ENCODE measurements around the gene PARL.

The PARL gene

GRCh38 chr3:183845608-183846288 lies 38.9 kb downstream of the PARL start:
- DNase-seq = no peak

- no peak for DNase-seq
Measured at GRCh38 chr3:183845090-183845489, 39.6 kb downstream of the PARL start.

GRCh38 chr3:183844606-183845005 lies 40.1 kb downstream of the PARL start:
- no peak for DNase-seq

GRCh38 chr3:183839751-183840150 lies 44.9 kb downstream of the PARL start:
- DNase-seq = no peak

- no peak for DNase-seq
Measured at GRCh38 chr3:183837894-183838293, 46.8 kb downstream of the PARL start.

DNA sequence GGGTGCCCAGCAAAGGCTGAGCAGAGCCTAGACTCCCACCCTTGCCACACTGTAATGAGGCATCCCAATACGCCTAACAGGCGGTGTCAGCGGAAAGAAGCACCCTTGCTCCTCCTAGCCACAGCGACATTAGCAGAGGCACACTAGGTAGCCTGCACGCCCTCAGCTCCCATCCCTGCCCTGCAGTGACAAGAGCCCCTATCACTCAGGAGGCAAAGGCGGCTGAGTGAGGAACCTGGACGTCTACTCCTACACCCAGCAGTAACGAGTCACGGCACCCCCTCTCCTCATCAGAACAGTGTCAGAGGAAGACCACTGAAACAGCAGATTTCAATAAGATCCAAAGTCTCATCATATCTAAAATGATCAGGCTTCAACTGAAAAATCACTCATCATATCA lies 47.3 kb downstream of the PARL start:
- no peak for DNase-seq

DNA sequence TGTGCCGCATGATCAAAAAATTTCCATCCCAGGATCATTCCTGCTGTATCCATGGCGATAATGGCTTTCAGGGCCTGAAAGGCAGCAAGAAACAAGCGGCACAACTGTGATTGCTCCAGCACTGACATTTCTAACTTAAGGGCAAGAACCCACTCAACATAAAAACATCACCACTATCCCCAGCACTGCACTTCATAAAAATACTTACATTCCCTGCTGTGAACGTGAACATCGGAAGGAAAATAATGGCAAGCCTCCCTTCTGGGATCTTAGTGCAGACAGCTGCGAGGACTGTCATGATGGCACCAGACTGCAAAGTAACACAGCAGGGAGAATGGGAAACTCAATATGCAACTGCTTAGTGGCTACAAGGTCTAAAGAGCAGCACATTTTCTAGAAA lies 51.2 kb downstream of the PARL start:
- no peak for DNase-seq

GRCh38 chr3:183830187-183830586 lies 54.5 kb downstream of the PARL start:
- DNase-seq = no peak

DNA sequence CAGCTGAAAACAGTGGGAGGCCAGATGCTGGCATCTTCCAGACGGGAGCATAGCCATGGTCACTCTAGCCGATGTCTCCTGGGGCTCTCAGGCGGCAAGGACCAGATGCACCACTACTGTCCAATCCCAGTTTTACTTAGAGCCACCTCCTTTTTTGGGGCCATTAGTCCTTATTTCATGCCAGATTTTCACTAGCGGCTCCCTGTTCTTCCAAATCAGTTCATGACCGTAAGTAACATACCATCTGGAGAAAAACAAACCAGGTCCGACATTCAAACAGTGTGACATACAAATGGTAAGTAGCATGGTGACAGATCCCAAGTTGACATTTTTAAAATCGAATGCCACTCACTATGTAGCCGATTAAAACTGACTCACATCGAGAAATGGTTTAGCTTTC lies 55.2 kb downstream of the PARL start:
- DNase-seq = no peak

- no peak for DNase-seq
Measured at GRCh38 chr3:183828538-183828870, 56.2 kb downstream of the PARL start.

GRCh38 chr3:183827809-183828537 lies 56.7 kb downstream of the PARL start:
- no peak for DNase-seq

DNA sequence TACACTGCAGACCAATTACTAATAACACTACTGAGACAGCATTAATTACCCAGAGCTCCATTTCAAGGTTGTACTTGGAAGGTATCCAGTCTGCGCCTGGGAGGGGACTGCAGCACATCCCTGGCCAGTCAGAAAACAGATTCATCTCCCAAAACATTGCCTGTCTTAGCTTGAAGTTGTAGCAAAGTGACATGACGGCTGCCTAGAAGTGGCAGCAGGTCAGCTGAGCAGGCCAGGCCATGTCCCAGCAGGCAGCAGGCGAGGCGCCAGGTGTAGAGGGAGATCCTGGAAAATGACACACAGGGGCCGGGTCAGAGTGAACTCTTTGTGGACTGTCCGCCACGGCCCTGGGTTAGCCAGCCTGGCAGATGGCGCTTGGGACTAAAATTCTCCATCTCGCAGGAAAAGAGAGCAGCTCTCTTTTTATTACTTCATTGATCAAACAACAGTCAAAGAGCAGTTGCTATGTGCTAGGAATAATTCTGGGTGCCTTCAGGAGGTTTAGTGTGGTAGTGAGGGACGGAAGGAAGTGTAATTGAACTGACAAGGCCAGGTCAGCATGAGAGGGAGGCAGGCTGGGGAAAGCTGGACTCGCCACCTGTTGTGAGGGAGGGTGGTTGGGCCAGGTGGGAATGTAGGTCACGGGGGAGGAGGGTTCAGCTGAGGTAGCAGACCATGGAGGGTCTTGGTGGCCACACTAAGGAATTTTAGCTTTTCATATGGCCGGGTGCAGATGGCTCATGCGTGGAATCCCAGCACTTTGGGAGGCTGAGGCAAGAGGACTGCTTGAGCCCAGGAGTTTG lies 58.0 kb downstream of the PARL start:
- no peak for DNase-seq

GRCh38 chr3:183825456-183826161 lies 59.1 kb downstream of the PARL start, which contains the start of gene MAP6D1:
Gene MAP6D1 (minus strand): TSS chr3:183825577. CDS start chr3:183825547, 30 bp downstream.
- peak; percentile 67 for DNase-seq

- DNase-seq = peak; percentile 50
Measured at GRCh38 chr3:183824761-183825455, 59.8 kb downstream of the PARL start.

- DNase-seq = no peak
Measured at GRCh38 chr3:183823963-183824362, 60.7 kb downstream of the PARL start.

DNA sequence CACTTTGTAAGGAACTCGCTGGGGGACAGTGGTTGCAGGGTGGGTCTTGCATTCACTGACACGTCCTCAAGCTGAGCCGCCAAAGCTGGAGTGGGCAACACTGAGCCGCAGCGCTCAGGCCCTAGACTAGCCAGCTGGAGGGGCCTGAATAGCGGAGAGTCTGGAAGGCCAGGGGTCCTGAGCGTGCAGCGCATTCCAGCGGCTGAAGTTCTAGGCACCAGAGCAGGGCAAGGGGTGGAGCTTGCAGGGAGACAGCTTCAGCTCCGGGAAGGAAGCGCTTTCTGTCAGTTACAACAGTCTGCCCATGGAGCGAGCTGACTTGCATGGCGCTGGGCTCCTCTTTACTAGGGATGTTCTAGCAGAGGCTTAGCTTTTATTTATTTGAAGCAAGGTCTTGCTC lies 62.0 kb downstream of the PARL start:
- DNase-seq = no peak

- DNase-seq = no peak
Measured at GRCh38 chr3:183819831-183820230, 64.8 kb downstream of the PARL start.

GRCh38 chr3:183818706-183819624 lies 65.7 kb downstream of the PARL start:
- DNase-seq = no peak

- DNase-seq = no peak
Measured at GRCh38 chr3:183818041-183818620, 66.5 kb downstream of the PARL start.

- no peak for DNase-seq
Measured at GRCh38 chr3:183817639-183818038, 67.0 kb downstream of the PARL start.
